ENCODE measurements around the gene ORM1. TPM values are rescaled to one million over a fixed set of nuclear protein-coding genes. Genes with fewer than 3 reads are reported as not detected.

The ORM1 gene
- total RNA-seq, 1 experiment from 2014 or later = 27.5 TPM

DNA sequence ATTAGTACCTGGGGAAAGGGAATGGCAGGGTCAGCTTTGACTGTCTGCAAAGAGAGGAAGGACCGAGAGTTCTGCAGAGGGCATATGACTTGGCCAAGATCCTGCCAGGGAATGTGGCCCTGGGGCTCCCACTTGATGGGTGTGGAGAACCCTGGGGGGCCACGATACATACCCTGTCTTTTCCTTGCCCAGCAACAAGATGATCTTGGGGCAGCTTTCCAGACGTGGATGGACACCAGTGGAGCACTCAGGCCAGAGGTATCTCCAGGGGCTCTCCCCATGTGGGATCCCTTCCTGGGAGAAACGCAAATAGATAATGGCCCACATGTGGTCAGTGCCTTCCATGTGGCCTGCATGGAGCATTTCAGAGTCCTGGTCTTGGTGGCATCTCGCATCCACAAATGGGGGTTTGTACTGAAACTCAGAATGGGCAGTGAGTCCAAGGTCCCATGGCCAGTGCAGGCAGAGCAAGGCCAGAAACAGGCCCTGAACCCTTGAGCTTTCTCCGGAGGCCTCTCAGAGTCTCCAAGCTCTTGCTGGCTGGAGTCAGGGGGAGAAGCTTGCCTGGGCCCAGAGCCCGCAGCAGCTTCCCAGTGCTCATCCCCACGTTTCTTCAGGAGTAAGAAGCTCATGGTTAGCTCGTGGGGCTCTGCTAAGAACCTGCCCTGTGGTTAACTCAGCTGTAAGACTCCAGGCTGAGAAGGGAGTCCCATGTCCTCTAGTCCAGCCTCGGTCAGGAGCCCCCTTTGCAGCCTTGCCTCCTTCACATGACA, 18.3 kb upstream of the ORM1 start:
- Mint-ChIP-seq H3K4me1 (ENCODE audit: low read depth, unreplicated experiment) (no peaks in the 10 kb centered on the region), H3K9me3 (ENCODE audit: unreplicated experiment) (no peaks in the 10 kb centered on the region), H3K36me3 (ENCODE audit: insufficient read depth, unreplicated experiment) (peaks cover 11% of the 10 kb centered on the region), H3K27me3 (ENCODE audit: insufficient read depth, unreplicated experiment) (no peaks in the 10 kb centered on the region), H3K27ac (ENCODE audit: unreplicated experiment) (no peak overlapping the region), H3K4me3 (ENCODE audit: unreplicated experiment) (no peak overlapping the region)
- ChIA-PET POLR2A (no interaction called here), CTCF (interaction anchor here (0.9 kb wide), 1 partner anchor 196 kb away, joined by 3 read pairs; no protein-coding TSS in a partner anchor)
- no peak for DNase-seq
- intact Hi-C loops (cut with micrococcal nuclease; ENCODE audit: unreplicated experiment) = loop anchor here (1.0 kb wide), 2 partner anchors 196 to 567 kb away; no protein-coding TSS in a partner anchor
- Histone ChIP-seq H3K4me3 (ENCODE audit: low read depth, low read length) (no peak overlapping the region), H3K4me1 (no peaks in the 10 kb centered on the region), H3K36me3 (ENCODE audit: control insufficient read depth, insufficient read depth, low read length) (no peaks in the 10 kb centered on the region), H3K27me3 (replicated peaks; ENCODE audit: control insufficient read depth, insufficient read depth, low read length) (no peaks in the 10 kb centered on the region), H3K9me3 (no peaks in the 10 kb centered on the region)
- no TSS peak for BruUV-seq (replicated peaks)
- TF ChIP-seq, protein P1, sequence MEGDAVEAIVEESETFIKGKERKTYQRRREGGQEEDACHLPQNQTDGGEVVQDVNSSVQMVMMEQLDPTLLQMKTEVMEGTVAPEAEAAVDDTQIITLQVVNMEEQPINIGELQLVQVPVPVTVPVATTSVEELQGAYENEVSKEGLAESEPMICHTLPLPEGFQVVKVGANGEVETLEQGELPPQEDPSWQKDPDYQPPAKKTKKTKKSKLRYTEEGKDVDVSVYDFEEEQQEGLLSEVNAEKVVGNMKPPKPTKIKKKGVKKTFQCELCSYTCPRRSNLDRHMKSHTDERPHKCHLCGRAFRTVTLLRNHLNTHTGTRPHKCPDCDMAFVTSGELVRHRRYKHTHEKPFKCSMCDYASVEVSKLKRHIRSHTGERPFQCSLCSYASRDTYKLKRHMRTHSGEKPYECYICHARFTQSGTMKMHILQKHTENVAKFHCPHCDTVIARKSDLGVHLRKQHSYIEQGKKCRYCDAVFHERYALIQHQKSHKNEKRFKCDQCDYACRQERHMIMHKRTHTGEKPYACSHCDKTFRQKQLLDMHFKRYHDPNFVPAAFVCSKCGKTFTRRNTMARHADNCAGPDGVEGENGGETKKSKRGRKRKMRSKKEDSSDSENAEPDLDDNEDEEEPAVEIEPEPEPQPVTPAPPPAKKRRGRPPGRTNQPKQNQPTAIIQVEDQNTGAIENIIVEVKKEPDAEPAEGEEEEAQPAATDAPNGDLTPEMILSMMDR (IDR thresholded peaks at IDR 0.05; ENCODE audit: insufficient read depth in 1 of 2, low read depth in 1 of 2, low read length in 1 of 2, severe bottlenecking in 1 of 2, unreplicated experiment in 1 of 2) = no peak

DNA sequence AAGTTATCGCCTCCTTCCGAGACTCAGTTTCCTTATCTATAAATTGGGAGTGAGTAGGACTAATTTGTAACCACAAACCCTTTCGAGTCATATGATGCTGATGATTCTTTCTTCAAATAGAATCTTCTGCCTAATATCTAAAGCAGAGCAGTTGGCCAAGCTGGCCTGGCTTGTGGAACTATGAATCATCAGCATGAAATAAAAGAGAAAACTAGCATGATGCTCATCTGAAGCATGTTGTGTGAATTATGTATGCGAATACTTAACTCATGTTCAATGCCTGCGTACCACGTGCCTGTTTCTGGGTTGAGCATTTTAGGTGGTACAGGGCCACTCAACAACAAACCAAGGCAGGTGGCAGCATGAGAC, 15.0 kb upstream of the ORM1 start:
- H3K36me3 Mint-ChIP-seq (ENCODE audit: insufficient read depth, unreplicated experiment) = peaks cover 22% of the 10 kb centered on the region
- Histone ChIP-seq H3K4me1 (no peaks in the 10 kb centered on the region), H3K27me3 (replicated peaks; ENCODE audit: control insufficient read depth, insufficient read depth, low read length) (no peaks in the 10 kb centered on the region), H3K9me3 (no peaks in the 10 kb centered on the region), H3K36me3 (ENCODE audit: control insufficient read depth, insufficient read depth, low read length) (peaks cover 1% of the 10 kb centered on the region; the same call in 1 of the 2 replicates), H3K4me3 (ENCODE audit: low read depth, low read length) (no peak overlapping the region)
- no peak overlapping the region for H3K27ac Mint-ChIP-seq (ENCODE audit: unreplicated experiment)
- TF ChIP-seq, protein P1 (IDR thresholded peaks at IDR 0.05; ENCODE audit: insufficient read depth in 1 of 2, low read depth in 1 of 2, low read length in 1 of 2, severe bottlenecking in 1 of 2, unreplicated experiment in 1 of 2) = no peak
- H3K4me1 Mint-ChIP-seq (ENCODE audit: low read depth, unreplicated experiment) = no peaks in the 10 kb centered on the region
- ChIA-PET CTCF (no interaction called here), POLR2A (no interaction called here)
- no peak overlapping the region for H3K4me3 Mint-ChIP-seq (ENCODE audit: unreplicated experiment)
- no peak for DNase-seq
- intact Hi-C loops (cut with micrococcal nuclease; ENCODE audit: unreplicated experiment) = no loop called here
- no peaks in the 10 kb centered on the region for H3K27me3 Mint-ChIP-seq (ENCODE audit: insufficient read depth, unreplicated experiment)
- H3K9me3 Mint-ChIP-seq (ENCODE audit: unreplicated experiment) = no peaks in the 10 kb centered on the region
- BruUV-seq (replicated peaks) = no TSS peak

DNA sequence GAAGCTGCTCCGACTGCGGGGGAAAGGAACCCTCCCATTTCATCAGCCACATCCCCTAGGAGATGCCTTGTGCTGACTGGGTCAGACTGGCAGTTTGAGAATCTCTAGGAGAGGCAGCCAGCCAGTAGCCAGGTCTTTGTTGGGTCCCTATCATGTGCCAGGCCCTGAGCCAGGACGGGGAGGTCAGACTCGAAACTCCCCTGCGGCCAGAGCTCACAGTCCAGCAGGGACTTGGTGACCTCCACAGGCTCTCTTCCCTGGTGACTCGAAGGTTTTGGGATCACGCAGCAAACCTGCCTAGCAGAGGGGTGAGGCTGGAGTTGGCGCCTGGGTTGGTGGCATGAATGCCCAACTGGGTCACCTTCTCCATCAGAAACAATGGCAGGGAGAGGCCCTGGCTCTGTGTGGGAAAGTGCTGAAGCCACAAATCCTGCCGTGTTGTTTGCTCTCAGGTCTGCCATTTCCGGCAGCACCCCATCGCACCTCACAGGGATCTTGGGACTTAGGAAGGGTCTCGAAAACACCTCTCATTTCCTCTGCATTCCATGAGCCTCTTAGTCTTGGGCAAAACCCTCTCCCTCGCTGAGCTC, 14.4 kb upstream of the ORM1 start:
- Histone ChIP-seq H3K9me3 (no peaks in the 10 kb centered on the region), H3K36me3 (ENCODE audit: control insufficient read depth, insufficient read depth, low read length) (peaks cover 1% of the 10 kb centered on the region; the same call in 1 of the 2 replicates), H3K27me3 (replicated peaks; ENCODE audit: control insufficient read depth, insufficient read depth, low read length) (no peaks in the 10 kb centered on the region), H3K4me3 (ENCODE audit: low read depth, low read length) (no peak overlapping the region), H3K4me1 (no peaks in the 10 kb centered on the region)
- CTCF ChIA-PET = no interaction called here
- no peaks in the 10 kb centered on the region for H3K4me1 Mint-ChIP-seq (ENCODE audit: low read depth, unreplicated experiment)
- TF ChIP-seq, protein P1 (IDR thresholded peaks at IDR 0.05; ENCODE audit: insufficient read depth in 1 of 2, low read depth in 1 of 2, low read length in 1 of 2, severe bottlenecking in 1 of 2, unreplicated experiment in 1 of 2) = no peak
- no peak overlapping the region for H3K4me3 Mint-ChIP-seq (ENCODE audit: unreplicated experiment)
- BruUV-seq (replicated peaks) = no TSS peak
- H3K9me3 Mint-ChIP-seq (ENCODE audit: unreplicated experiment) = no peaks in the 10 kb centered on the region
- POLR2A ChIA-PET = no interaction called here
- no peaks in the 10 kb centered on the region for H3K27me3 Mint-ChIP-seq (ENCODE audit: insufficient read depth, unreplicated experiment)
- H3K36me3 Mint-ChIP-seq (ENCODE audit: insufficient read depth, unreplicated experiment) = peaks cover 22% of the 10 kb centered on the region
- no peak overlapping the region for H3K27ac Mint-ChIP-seq (ENCODE audit: unreplicated experiment)
- intact Hi-C loops (cut with micrococcal nuclease; ENCODE audit: unreplicated experiment) = no loop called here
- DNase-seq = no peak

Data from Caco-2 (cell line).